Activated CD8-positive, alpha-beta memory T cell treated with anti-CD3 and anti-CD28 coated beads for 24 hours (primary cell): ENCODE results near the gene MTR.
"Not testable (repeated sequence)": the region's sequence is repeated elsewhere in the genome, so short reads cannot be mapped to it uniquely, and the experiment has no call there.

Experiments used
- DNase-seq: peaks from one replicate; pipeline ENCODE4 v3.0.0-alpha.2; 2020

Gene MTR

DNA sequence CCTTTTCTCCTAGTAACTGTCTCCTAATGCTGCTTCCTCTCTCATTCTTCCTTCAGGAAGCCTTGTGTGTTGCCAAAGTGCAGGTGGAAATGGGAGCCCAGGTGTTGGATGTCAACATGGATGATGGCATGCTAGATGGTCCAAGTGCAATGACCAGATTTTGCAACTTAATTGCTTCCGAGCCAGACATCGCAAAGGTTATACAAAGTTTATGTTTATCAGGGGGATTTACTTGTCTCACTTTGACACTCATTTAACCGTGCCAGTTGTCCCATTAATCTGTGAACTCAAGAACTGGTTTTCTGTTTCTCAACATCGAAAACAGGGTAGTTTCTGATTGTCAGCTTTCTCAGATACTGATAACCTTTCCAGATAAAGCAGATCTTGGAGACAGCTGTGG, 40.4 kb downstream of the MTR start:
- no peak for DNase-seq

DNA sequence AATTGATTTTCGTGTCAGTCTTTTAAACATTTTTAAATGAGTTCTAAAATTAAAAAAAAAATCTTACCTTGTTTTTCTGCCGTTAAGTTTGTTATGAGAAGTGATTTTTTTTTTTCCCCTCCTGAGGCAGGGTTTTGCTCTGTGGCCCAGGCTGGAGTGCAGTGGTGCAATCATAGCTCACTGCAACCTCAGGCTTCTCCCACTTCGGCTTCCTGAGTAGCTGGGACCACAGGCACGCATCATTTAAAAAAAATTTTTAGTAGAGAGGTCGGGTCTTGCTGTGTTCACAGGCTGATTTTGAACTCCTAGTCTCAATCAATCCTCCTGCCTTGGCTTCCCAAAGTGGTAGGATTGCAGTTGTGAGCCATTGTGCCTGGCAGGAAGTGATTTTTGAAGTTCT, 41.1 kb downstream of the MTR start:
- no peak for DNase-seq

DNA sequence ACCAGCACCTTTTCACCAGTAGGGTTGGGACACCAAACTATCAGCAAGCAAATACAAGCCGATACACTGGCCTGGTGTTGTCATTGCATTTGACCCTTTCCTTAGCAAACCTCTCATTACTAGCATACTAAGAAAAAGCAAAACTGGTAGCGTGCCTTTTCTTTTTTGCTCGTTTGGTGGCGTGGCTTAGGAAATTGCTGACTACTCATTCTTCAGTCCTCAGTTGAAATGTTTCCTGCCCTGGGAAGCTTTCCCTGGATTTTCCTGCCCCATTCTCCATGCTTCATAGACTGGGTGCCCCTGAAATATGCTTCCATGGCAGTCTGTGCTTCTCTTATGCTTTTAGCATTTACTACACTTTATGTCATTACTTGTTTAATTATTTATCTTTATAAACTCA, 42.0 kb downstream of the MTR start:
- no peak for DNase-seq

DNA sequence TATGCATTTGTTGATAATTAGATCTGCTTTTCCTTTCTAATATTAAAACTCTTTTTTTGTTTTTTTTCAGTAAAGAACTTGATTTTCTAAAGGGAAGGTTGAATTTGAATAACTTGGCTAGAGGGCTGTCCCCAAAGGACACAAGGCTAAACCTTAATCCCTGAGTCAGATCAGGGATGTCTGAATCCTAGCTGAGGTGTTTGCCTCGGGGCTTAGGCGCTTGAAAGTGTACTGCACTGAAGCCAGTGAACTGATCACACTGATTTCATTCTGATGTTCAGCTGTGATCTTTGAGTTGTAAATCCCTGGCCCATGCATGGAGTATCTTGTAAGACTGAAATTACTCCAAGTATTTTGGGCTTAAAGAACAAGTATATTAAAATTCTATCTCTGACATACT, 42.8 kb downstream of the MTR start:
- DNase-seq, result no peak

DNA sequence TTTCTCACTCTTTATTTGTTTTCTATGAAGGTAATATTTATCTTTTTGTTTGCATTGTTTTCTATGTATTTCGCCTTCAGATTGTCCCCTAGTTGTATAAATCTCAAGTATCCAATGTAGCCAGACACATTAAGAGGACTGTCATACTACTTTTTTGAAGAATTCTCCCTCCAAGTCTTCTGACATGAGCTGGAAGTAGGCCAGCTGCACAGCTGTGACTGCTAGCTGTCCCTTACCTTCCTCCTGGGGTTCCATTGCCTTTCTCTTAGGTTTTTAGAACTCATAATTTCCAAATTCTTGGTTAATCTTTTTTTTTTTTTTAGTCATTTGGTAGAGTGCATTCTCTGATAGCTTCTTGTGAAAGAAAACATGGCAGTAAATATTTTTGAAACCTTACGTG, 46.2 kb downstream of the MTR start:
- no peak for DNase-seq

DNA sequence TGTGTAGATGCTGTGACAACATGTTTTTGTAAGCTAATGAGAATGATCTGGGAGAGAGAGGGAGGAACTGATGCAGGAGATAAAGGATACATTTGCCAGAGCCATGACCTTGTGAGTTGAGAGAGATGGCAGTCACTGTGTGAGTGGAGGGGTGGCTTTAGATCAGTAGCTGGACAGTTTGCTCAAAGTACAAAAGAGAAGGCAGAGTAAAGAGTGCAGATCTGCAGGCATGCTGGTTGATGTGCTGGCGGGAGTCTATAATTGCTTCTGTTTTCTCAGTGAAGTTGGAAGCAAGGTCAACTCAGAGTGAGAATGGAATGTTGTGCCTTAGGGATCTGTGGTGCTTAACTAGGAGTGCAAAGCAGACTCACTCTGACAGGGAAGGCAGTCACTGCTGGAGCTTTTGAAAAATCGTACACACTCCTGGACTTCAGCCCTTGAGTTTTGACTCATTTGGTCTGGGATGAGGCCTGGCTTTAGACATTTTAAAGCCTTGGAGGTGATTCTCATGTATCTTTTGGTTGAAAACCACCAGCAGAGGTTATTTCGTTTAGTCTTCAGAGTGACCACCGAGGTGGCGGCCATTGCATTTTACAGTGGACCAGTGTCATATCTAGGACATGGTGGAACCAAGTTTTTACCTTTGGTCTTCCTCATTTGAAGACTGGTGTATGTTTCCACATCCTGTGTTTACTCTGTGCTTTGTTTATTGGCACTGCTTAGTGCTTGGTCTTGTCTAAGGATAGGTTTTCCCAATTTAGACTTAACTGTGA, 49.6 kb downstream of the MTR start:
- DNase-seq, result no peak

DNA sequence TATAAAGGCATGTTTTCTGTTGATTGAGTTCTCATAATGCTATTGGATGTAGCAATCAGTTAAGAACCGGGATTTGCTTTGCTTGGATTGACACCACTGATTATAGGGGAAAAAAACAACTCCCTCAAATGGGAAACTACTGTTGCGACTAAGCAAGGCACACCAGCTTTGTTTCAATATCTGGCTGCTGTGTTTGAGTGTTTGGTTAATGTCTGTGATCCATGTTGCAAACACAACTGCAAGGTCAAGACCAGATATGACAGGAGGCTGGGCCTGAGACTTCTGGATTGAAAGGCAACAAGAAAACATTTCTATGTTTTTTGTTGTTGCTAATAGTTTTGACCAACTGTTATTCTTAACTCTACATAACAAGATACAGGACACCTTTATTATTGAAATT, 50.7 kb downstream of the MTR start:
- DNase-seq, result no peak

DNA sequence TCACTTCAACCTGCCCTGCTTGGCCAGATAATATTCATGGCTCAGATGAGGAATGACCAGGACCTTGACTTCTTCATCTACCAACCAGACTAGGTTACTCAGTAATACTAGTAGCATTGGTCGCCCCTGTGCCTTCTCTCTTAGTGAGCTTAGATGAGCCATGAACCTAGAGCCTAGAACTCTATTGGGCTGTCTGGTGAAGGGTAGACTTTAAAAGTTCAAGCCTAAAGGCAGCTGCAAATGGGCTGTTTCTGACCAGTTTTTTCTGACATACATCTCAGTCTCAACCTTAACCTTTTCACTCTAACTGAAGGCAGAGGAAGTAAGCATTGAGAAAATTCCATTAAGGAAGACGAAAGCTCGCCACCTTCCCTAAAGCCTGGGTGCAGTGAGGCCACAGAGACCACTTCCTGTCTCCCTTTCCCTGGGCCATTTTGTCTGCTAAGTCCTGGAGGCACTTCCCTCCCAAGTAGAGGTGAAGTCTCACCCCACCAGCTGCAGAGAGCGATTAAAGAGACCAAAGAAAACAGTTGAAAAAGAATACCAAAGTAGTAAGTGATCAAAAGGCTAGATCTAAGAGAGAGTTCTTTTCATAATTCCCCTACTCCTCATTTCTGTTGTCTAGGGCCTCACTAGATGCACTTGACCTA, 53.3 kb downstream of the MTR start:
- DNase-seq, result no peak

DNA sequence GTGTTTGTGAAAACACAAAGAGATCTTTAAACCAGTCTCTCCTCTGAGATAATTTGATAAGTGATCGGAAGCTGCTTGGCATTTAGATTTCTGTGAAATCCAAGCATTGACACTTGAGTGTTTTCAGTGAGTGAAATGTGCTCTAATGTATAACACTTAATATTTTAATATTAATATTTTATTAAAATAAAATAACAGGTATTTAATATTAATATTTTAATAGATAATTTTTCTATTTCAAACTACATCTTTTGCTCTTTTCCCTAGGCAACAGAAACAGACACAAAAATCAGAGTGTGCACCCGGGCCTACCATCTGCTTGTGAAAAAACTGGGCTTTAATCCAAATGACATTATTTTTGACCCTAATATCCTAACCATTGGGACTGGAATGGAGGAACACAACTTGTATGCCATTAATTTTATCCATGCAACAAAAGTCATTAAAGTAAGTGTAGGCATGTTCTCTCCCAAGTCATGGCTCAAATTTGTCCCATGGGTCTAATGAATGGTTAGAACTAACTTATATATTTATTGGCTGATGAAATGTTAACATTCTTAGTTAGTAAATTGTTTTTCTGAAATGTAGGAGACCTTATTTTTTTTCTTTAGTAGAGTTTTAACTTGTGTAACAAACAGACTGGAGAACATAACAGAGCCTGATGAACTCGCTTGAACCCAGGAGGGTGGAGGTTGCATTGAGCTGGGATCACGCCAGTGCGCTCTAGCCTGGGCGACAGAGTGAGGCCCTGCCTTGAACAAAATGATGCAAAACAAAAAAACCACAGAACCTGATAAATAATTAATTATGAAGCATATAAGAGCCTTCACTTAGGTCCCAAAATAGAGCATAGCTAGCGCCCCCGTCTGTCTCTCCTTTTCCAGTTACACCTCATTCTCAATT, 55.2 kb downstream of the MTR start:
- DNase-seq, result no peak

DNA sequence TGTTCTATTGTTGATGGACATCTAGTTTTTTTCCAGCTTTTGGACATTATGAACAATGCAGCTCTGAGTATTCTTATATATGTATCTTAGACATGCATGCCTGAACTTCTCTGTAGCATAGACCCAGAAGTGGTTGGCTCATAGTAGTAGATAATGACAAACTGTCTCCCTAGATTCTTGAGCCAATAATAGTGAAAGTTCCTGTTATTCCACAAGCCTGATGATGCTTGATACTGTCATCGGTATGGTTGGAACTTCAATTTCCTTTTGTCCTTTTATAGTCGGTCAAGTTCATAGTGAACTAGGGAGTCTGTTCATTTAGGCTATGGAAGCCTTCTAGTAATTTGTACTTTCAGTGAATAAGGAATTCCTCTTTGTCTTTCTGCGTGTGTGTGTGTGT, 56.8 kb downstream of the MTR start:
- DNase-seq, result no peak

DNA sequence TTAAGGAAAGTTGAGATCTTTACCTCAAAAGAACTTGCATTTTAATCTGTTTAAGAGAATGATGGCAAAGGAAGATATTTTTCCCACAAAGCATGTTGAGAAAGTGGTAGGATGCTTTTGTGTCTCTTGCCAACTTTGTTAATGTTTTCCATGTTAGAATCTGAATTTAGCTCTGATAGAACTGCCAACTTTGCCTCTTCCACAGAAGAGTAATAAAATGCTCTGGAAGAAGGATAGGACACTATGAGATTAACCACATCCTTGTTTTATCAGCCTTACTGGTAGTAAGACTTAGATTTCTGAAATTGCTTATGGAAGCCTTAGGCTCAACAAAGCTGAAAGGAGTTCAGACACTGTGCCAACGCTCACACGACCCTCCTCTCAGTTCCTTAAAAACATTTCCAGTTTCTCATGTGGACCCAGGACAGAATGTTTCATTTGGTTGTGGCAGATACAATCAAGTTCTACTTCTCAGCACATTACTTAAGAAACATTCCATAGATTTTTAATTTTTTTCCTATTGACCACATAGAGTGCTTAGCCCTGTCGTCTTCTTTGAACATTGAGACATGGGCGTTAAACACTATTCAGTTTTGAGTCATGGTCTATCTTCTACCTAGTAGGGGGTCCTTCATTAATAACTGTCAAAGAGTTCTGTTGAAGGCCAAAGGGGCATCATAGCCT, 59.0 kb downstream of the MTR start:
- DNase-seq, result no peak

DNA sequence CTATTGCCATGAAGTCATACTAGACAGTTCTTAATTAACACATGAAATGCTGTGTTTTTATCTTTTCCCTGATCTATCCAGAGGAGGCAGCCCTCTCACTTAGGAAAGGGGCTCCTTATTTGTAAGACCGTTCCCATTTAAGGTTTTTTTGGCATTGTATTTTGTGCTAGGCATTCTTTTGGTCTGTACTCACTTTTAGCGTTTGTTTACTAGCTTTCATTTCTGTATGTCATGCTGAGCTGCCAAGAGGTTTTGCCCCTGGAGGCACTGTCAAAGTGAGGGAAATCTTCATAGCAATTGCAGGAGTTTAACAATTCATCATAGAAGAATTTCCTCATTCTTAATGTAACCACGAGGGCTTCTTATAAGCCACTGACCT, 59.5 kb downstream of the MTR start:
- DNase-seq, result no peak

DNA sequence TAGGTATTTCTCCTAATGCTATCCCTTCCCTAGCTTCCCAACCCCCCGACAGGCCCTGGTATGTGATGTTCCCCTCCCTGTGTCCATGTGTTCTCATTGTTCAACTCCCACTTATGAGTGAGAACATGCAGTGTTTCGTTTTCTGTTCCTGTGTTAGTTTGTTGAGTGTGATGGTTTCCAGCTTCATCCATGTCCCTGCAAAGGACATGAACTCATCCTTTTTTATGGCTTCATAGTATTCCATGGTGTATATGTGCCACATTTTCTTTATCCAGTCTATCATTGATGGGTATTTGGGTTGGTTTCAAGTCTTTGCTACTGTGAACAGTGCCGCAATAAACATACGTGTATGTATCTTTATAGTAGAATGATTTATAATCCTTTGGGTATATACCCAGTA, 61.6 kb downstream of the MTR start:
- DNase-seq, result not testable (repeated sequence)

DNA sequence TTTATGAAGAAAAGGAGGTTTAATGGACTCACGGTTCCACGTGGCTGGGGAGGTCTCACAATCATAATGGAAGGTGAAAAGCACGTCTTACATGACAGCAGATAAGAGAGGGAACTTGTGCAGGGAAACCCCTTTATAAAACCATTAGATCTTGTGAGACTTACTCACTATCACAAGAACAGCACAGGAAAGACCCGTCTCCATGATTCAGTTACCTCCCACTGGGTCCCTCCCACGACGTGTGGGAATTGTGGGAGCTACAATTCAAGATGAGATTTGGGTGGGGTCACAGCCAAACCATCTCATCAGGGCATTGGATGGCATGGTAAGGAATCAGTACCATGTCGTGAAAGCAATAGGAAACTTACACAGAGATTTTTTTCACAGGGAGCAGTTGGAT, 63.1 kb downstream of the MTR start:
- DNase-seq, result no peak

DNA sequence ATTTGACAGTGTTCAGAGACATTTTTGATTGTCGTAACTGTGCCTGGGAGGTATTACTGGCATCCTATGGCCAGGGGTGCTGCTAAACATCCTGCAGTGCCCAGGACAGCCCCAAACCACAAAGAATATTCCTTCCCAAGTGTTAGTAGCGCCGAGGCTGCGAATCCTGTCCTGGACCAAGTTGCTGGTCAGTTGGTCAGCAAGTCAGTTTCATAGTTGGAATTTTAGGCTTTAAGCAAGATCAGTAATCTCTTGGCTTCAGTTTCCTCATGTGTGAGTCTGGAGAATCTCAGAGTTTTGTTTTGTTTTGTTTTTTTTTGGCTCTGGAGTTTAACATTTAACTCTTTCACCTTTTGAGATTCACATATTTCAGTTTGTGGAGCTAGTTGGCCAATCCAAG, 65.0 kb downstream of the MTR start:
- no peak for DNase-seq

DNA sequence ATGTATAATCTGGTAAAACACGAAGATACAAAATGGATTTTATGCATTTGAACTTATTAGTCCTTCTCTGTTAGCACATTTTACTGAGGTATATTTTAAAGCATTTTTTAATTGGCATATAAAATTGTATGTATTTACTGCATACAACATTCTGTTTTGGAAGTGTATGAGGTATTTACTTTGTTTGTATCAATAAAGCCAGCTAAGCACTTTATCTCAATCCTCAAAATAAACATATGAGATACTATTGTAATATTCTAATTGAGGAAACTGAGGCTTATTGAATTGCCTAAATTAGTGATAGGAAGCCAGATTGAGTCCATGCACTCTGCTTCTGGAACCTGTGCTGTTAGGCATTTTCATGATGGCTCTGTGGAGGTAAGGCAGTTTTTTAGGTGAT, 65.6 kb downstream of the MTR start:
- DNase-seq, result no peak

DNA sequence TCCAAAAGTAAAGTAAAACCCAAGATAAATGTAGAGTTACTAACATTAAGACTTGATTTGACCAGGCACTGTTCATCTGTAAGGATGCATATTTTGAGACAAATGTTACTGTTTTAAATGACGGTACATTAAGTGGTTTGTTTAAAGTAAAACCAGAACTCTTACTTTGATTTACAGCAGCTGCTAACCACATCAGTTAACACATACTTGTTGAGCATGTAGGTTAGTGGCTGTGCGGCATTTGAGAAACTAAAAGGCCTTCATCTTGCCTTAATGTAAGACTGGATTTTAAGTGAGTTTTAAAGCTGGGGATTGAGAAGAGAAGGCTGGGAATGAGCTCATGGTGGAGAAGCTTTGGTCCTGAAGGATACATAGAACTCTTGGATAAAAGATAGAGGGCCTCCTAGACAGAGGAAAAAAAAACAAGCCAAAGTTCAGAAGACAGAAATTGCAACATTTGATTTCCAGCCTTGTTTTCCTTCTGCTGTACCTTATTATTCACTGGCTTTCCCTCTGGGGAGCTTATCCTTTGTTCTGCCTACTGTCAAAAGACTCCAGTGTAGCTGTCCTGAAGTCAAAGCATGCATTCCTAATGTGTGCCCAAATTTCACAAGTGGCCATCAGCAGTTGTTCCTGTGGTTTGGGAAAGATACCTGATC, 66.6 kb downstream of the MTR start:
- no peak for DNase-seq

DNA sequence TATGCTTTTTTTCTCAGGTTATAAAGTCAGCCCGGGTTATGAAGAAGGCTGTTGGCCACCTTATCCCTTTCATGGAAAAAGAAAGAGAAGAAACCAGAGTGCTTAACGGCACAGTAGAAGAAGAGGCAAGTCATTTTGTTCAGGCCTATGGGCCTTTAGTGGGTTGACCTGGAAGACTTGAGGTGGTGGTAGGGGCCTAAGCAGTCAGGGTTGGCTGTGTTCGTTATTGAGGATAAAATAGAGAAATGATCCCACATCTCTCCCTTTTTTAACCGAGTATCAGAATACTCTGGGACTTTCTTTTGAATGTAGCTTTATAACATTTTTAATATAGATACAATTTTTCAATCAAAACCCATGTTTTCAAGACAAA, 67.1 kb downstream of the MTR start:
- DNase-seq, result no peak

DNA sequence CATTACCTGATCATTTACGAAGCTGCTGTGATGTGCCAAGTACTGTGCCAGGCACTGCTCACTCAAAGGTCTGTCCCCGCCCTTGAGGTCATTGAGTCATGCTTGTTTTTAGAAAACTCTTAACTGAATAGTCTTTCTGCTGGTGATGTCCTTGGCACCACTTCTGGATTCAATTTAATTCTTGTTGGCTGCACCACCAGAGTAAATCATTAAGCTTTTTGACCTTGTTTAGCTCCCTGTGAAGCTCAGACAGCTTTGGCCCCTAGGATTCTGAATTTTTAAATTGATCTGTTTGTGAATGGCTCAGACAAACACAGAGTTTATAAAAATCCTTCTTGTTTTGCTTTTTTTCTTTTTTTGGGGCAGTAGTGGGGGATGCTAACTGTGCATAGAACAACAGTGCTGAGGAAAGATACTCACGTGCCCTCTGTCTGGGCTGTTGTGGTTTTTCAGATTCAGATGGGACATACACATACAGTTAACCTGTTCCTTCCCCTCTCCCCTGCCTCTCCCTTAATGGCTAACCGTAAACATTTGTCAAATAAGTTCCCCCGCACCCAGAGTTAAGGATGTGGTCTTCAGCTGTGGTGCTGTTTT, 67.6 kb downstream of the MTR start:
- DNase-seq, result no peak

DNA sequence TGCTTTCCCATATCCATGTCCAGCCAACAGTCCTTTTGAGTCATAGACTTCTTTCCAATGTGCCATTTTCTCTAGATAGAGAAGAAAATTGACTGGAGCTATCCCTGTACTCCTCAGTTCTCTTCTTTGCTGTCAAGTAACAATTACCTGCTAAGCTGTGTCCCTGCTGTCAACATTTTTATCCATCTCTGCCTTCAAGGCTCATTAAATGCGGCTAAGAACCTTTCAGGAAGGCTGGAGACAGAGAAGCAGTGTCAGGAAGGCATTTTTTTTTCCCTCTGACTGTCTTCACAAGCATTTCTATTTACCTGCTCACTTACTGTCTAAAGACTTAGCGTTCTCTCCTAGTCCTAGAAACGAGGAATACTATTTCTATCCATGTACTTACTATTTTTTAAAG, 69.1 kb downstream of the MTR start:
- DNase-seq, result no peak

DNA sequence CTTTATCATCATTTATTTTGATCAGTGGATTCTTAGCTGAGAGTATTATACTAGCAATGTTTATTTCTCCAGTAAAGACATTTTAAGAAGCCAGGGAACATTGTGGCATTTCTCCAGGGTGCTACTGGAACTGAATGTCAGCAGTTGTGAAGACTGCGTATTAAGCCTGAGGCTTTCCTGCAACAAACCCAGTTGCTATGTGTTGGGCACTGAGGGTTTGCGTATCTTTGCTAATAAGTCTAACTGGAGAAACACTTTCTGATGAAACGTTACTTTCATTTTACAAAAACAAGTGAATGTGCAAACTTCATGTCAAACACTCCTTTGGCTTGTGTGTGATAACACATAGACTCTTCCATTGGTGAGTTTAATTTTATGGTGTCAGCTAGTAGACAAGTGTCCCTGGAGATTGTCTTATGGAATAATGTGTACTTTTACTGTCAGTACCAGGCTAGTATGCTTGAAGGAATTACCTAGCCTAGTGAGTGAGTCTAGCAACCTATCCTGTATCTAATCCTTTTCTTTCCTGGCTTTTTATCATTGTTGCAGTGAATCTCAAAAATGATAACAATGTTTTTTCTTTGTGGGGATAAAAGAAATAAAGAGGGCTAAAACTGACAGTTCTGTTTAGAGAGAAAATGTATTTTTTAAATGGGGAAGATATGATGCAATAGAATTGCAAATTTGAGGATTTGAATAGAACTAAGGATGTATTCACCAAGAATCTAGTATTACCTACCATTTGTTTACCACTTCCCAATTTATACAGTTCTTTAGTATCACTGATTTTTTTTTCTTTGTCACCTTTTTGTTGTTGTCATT, 70.1 kb downstream of the MTR start:
- DNase-seq, result no peak

DNA sequence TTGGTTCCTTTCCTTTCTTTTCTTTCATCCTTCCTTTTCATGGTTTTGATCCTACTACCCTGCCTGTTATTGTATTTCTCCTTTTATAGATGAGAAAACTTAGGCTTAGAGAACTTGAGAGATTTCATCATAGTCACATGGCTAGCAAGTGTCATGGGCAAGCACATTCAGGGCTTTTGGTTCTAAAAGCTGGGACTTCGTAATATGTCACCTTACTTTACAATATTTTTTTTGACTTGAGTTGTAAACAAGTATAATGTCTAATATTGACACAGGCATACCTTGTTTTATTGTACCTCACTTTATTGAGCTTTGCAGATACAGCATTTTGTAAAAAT, 70.7 kb downstream of the MTR start:
- no peak for DNase-seq
